Epithelial cell of proximal tubule (primary cell): ENCODE results near the gene PCCA. TPM values are rescaled to one million over a fixed set of nuclear protein-coding genes. Genes with fewer than 3 reads are reported as not detected.

Experiments
- DNase-seq: peaks from one replicate; pipeline ENCODE4 v3.0.0-alpha.2; 2011; ENCODE audit warnings: low read depth
- H3K4me3 ChIP-seq: 2 replicates; pipeline ENCODE4 v1.5.1; 2011; ENCODE audit warnings: low read depth, mild to moderate bottlenecking, low read length
- CTCF ChIP-seq: conservative IDR thresholded peaks from 2 replicates; pipeline ENCODE4 v1.5.1; 2012; ENCODE audit warnings: low read depth, mild to moderate bottlenecking, low read length
- total RNA-seq: library from RNA; depleted of rRNA; stranded (reverse); fragments of >200 nt; gene quantifications from 2 replicates; pipeline ENCODE4 v1.2.3, GENCODE V29; 2015

The PCCA gene
- total RNA-seq, 1 donor from 2014 or later: 17.8 TPM

DNA sequence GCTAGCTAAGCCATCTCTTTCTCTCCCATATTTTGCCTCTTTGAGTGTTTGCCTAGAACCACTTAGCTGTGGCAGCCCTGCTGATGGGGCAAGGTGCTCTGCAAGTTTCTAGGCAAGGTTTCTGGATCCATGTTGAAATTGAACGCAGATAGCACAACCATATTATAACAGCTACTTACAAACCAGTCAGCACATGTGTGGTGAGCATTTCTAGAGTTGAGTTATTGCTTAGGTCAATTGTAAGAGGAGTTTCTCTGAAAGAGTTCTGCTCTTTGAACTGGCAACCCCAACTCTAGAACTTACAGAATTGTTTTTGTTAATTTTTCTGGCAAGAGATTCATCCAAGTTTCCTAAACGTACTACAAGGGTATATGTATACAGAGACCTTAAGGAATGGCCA lies 396.4 kb downstream of the PCCA start:
- DNase-seq: no peak
- no peak overlapping the region for H3K4me3 ChIP-seq
- TF ChIP-seq CTCF: no peak

- no peak for DNase-seq
- H3K4me3 ChIP-seq: no peak overlapping the region
- TF ChIP-seq CTCF: no peak
These were observed 401.8 kb downstream of the PCCA start for GRCh38 chr13:100490692-100491091.

DNA sequence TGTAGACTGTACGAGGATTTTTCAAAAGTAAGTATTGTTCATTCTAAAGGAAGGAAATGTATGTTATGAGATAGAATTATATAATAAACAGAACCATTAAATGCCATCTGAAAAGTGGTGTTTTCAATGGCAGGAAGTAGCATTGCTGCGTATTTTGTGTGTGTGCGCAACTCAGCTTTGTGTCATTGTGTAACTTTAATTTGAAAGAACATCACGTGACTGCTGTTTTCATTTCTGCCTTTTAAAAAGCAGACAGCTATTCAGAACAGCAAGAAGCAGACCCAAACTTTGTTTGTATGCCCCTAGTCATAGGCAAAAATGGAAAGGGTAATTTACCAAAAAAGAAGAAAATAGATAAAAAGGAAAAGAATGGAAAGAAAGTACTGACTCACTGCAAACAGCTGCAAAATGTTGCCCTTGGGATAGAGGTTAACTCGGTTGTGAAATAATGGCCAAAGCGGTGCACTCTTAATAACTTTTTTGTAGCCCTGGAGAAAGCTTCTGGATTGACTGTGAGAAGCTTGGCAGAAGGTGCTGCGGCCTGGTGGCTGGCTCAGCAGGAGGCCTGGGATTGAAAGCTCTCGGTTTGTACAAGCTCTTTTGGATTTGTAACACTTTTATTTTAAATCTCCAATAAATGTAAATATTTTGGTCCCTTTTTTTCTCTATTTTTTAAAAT lies 402.4 kb downstream of the PCCA start:
- H3K4me3 ChIP-seq: no peak overlapping the region
- TF ChIP-seq CTCF: peak; percentile 22
- no peak for DNase-seq

- no peak for TF ChIP-seq CTCF
These were observed 404.5 kb downstream of the PCCA start for GRCh38 chr13:100493418-100493817.

DNA sequence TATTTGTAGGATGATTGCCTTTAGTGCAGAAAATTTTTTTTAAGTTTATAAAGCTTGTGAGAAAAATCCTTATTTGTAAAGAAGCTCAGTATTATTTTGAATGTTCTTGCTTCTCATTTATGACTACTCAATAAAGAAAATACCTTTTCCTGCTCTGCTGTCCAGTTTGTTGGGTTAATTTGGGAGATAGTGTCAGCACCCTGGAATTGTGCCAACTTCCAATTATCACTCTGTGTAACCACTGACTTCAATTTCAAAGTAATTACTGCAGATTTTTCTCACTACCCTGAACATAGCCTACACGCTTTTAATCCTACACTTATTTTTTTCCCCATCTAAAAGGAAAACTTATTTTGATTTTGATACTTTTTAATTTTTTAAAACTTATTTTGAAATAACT lies 406.6 kb downstream of the PCCA start:
- DNase-seq: no peak
- TF ChIP-seq CTCF: no peak
- H3K4me3 ChIP-seq: no peak overlapping the region

More at GRCh38 chr13:100493418-100493817, 404.5 kb downstream of the PCCA start:
- no peak for DNase-seq
- H3K4me3 ChIP-seq: no peak overlapping the region

- TF ChIP-seq CTCF: no peak
- H3K4me3 ChIP-seq: no peak overlapping the region
- no peak for DNase-seq
These were observed 408.5 kb downstream of the PCCA start for GRCh38 chr13:100497389-100497788.

GRCh38 chr13:100502446-100502845 lies 413.6 kb downstream of the PCCA start:
- H3K4me3 ChIP-seq: no peak overlapping the region
- TF ChIP-seq CTCF: no peak
- no peak for DNase-seq
